ENCODE measurements around the gene GRM8. TPM values are rescaled to one million over a fixed set of nuclear protein-coding genes. Genes with fewer than 3 reads are reported as not detected.

GRM8 gene
- total RNA-seq, 4 donors from 2014 or later, result 1.0 to 5.0 TPM; not detected in 2

DNA sequence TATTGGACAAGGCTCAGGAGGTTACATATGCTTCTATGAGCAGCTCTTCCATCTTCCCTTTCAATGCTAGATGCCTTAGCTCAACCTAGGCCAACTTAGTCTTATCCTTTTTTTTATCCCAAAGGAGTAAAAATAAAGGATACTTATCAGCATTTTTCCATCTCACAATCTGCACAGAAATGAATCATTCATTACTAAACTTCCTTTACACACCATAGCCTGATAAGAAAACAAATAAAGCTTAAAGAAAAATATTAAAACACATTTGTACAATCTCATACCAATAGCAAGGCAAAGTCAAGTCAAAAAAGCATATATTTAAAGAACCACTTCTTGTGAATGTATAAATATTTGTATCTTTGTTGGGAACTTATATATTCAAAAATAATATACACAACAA, 407.4 kb downstream of the GRM8 start:
- TF ChIP-seq POLR2A (IDR thresholded peaks at IDR 0.05), result no peak
- TF ChIP-seq, protein P1, sequence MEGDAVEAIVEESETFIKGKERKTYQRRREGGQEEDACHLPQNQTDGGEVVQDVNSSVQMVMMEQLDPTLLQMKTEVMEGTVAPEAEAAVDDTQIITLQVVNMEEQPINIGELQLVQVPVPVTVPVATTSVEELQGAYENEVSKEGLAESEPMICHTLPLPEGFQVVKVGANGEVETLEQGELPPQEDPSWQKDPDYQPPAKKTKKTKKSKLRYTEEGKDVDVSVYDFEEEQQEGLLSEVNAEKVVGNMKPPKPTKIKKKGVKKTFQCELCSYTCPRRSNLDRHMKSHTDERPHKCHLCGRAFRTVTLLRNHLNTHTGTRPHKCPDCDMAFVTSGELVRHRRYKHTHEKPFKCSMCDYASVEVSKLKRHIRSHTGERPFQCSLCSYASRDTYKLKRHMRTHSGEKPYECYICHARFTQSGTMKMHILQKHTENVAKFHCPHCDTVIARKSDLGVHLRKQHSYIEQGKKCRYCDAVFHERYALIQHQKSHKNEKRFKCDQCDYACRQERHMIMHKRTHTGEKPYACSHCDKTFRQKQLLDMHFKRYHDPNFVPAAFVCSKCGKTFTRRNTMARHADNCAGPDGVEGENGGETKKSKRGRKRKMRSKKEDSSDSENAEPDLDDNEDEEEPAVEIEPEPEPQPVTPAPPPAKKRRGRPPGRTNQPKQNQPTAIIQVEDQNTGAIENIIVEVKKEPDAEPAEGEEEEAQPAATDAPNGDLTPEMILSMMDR (IDR thresholded peaks at IDR 0.05), result no peak
- Histone ChIP-seq H3K36me3 (no peaks in the 10 kb centered on the region), H3K4me1 (no peaks in the 10 kb centered on the region), H3K4me3 (no peak overlapping the region), H3K27me3 (no peaks in the 10 kb centered on the region), H3K27ac (no peak overlapping the region), H3K9me3 (no peaks in the 10 kb centered on the region)
- DNase-seq, result no peak

DNA sequence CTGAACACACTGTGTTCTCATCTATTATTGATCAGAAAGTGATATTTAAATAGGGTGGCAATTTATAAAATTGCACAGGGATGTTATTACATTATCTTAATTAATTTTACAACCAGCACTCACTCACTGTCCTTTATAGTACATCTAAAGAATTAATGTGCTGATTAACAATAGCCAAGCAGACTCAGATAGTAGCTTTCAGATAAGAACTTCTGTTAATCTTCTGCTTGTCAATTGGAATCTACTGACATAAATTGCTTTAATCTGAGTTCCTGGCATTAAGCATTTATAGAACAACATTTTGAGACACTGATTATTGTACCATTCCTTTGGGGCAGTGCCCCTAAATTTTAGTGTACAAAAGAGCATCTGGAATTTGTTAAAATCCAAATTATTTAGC, 408.9 kb downstream of the GRM8 start:
- no peak for DNase-seq
- Histone ChIP-seq H3K36me3 (no peaks in the 10 kb centered on the region), H3K9me3 (no peaks in the 10 kb centered on the region), H3K4me3 (no peak overlapping the region), H3K4me1 (no peaks in the 10 kb centered on the region), H3K27ac (no peak overlapping the region), H3K27me3 (no peaks in the 10 kb centered on the region)
- no peak for TF ChIP-seq POLR2A (IDR thresholded peaks at IDR 0.05)
- TF ChIP-seq, protein P1 (IDR thresholded peaks at IDR 0.05), result no peak

- H3K27me3 ChIP-seq, result no peaks in the 10 kb centered on the region
- H3K27ac ChIP-seq, result no peak overlapping the region
- no peaks in the 10 kb centered on the region for H3K4me1 ChIP-seq
- DNase-seq, result no peak
- TF ChIP-seq, protein P1 (IDR thresholded peaks at IDR 0.05), result no peak
- no peak for TF ChIP-seq POLR2A (IDR thresholded peaks at IDR 0.05)
- no peaks in the 10 kb centered on the region for H3K36me3 ChIP-seq
- H3K4me3 ChIP-seq, result no peak overlapping the region
- no peaks in the 10 kb centered on the region for H3K9me3 ChIP-seq
Measured at GRCh38 chr7:126843336-126843735, 409.4 kb downstream of the GRM8 start.

DNA sequence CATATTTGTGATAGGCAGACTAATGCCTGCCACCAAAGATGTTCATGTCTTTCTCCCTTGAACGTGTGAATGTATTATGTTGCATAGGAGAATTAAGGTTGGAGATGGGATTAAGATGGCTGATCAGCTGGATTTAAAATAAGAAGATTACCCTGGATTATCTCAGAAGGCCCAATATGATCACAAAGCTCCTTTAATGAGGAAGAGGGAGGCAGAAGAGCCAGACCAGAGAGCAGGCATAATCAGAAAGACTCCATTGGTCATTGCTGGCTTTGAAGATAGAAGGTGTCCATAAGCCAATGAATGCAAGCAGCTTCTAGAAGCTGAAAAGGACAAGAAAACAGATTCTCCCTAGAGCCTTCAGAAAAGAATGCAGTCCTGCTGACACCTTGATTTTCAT, 410.3 kb downstream of the GRM8 start:
- TF ChIP-seq POLR2A (IDR thresholded peaks at IDR 0.05), result no peak
- TF ChIP-seq, protein P1 (IDR thresholded peaks at IDR 0.05), result no peak
- H3K27ac ChIP-seq, result no peak overlapping the region
- DNase-seq, result no peak
- no peaks in the 10 kb centered on the region for H3K4me1 ChIP-seq
- no peak overlapping the region for H3K4me3 ChIP-seq
- H3K9me3 ChIP-seq, result no peaks in the 10 kb centered on the region
- no peaks in the 10 kb centered on the region for H3K36me3 ChIP-seq
- H3K27me3 ChIP-seq, result no peaks in the 10 kb centered on the region

GRCh38 chr7:126840869-126841268, 411.9 kb downstream of the GRM8 start:
- TF ChIP-seq POLR2A (IDR thresholded peaks at IDR 0.05), result no peak
- TF ChIP-seq, protein P1 (IDR thresholded peaks at IDR 0.05), result no peak
- Histone ChIP-seq H3K4me1 (no peaks in the 10 kb centered on the region), H3K27me3 (no peaks in the 10 kb centered on the region), H3K4me3 (no peak overlapping the region), H3K36me3 (no peaks in the 10 kb centered on the region), H3K9me3 (no peaks in the 10 kb centered on the region), H3K27ac (no peak overlapping the region)
- no peak for DNase-seq

DNA sequence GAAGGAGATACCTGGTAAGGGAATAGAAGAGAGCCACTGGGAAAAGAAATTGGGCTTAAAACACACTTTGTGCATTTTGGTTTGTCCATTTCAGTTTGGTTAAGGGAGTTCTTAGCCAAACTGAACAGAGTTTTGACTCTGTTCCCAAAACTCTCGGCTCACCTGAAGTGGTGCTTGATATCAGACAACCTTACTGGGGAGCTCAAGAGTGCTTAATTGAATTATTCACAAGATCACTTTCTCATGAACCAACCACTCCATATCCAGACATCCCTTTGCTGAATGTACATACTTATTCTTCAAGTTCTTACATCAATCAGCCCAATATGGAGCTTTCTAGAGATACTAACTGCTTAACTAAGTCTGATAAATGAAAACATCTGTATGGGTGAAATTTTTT, 413.1 kb downstream of the GRM8 start:
- no peak for DNase-seq
- H3K27ac ChIP-seq, result no peak overlapping the region
- no peaks in the 10 kb centered on the region for H3K36me3 ChIP-seq
- H3K4me3 ChIP-seq, result no peak overlapping the region
- no peaks in the 10 kb centered on the region for H3K9me3 ChIP-seq
- TF ChIP-seq, protein P1 (IDR thresholded peaks at IDR 0.05), result no peak
- no peak for TF ChIP-seq POLR2A (IDR thresholded peaks at IDR 0.05)
- no peaks in the 10 kb centered on the region for H3K4me1 ChIP-seq
- H3K27me3 ChIP-seq, result no peaks in the 10 kb centered on the region
